A172 (cell line): ENCODE measurements around the gene NANS. TPM values are rescaled to one million over a fixed set of nuclear protein-coding genes. Genes with fewer than 3 reads are reported as not detected.

ENCODE experiments used
- DNase-seq: peaks from one replicate; pipeline ENCODE4 v3.0.0-alpha.2; 2015; ENCODE audit warnings: low spot score
- total RNA-seq: library from RNA; depleted of rRNA; stranded (reverse); fragments of >200 nt; shearing (Covaris generic); gene quantifications from 2 replicates; pipeline ENCODE4 v1.2.3, GENCODE V29; 2014

The NANS gene
- total RNA-seq, 1 experiment from 2014 or later: 153 TPM

GRCh38 chr9:98038958-98039357 is 17.6 kb upstream of the NANS start:
- no peak for DNase-seq

DNA sequence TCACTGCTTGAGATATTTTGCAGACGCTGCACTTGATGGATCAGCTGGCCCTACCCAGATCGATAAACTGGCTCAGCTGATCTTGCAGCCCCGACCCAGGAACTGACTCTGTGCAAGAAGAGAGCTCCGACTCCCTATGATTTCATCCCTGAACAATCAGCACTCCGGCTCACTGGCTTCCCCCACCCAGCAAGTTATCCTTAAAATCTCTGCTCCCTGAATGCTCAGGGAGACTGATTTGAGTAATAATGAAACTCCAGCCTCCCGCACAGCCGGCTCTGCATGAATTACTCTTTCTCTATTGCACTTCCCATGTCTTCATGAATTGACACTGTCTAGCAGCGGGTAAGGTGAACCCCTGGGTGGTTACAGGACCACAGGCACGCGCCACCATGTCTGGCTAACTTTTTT is 16.9 kb upstream of the NANS start:
- DNase-seq: no peak

DNA sequence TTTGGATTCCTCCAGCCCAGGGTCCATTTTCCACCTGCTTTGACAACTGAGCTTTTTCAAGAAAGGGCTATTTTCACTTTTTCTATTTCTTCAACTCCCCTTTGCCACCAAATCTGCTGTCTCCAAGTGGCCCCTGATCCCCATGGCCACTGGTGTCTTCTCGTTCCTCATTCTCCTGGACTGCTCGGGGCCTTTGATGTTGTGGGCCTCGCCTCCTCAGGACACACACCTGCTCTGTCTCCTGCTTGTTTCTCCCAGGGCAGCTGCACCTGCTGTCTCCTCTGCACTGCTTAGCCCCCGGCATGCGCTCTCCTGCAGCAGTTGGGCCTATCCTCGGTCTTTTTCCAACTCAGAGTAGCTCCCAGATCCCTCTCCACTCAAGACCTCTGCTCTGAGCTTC is 16.3 kb upstream of the NANS start:
- no peak for DNase-seq

- no peak for DNase-seq
These were observed 12.6 kb upstream of the NANS start for GRCh38 chr9:98043915-98044314.

- peak; percentile 59 for DNase-seq
These were observed 11.0 kb upstream of the NANS start for GRCh38 chr9:98045234-98046179.

- no peak for DNase-seq
These were observed 10.4 kb upstream of the NANS start for GRCh38 chr9:98046180-98046543.

DNA sequence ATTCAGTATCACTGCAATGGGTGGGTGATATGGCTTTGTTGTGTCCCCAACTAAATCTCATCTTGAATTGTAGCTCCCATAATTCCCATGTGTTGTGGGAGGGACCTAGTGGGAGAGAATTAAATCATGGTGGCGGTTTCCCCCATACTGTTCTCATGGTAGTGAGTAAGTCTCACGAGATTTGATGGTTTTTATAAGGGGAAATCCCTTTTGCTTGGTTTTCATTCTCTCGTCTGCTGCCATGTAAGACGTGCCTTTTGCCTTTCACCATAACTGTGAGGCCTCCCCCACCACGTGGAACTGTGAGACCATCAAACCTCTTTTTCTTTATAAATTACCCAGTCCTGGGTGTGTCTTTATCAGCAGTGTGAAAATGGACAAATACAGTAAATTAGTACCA is 9.5 kb upstream of the NANS start:
- DNase-seq: no peak

DNA sequence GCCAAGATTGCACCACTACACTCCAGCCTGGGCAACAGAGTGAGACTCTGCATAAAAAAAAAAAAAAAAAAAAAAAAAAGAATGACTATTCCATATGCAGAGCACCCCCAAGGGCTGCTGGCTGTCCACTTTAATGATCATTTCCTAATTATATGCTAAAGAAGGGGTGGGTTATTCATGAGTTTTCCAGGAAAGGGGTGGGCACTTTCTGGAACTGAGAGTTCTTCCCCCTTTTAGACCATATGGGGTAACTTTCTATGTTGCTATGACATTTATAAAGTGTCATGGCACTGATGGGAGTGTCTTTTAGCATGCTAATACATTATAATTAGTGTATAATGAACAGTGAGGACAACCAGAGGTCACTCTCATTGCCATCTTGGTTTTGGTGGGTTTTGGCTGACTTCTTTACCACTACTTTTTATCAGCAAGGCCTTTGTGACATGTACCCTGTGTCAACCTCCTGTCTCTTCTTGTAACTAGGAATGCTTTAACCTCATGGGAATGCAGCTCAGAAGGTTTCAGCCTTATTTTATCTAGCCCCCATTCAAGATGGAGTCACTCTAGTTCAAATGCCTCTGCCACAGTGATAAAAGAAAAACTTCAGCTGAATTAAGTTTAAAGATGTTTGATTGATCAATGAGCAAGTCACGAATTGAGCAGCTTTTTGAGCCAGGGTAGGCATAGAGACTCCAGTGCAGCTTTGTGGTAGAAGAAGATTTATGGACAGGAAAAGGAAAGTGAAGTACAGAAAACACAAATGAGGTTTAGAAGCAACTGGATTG is 7.1 kb upstream of the NANS start:
- DNase-seq: no peak

- no peak for DNase-seq
These were observed 6.2 kb upstream of the NANS start for GRCh38 chr9:98050351-98050750.

GRCh38 chr9:98054376-98054951 is 2.1 kb upstream of the NANS start:
- no peak for DNase-seq

GRCh38 chr9:98057138-98057799 is 737 bp downstream of the NANS start:
- DNase-seq: no peak

- DNase-seq: no peak
These were observed 5.6 kb downstream of the NANS start for GRCh38 chr9:98062161-98062560.

- DNase-seq: no peak
These were observed 8.3 kb downstream of the NANS start for GRCh38 chr9:98064623-98065392.

DNA sequence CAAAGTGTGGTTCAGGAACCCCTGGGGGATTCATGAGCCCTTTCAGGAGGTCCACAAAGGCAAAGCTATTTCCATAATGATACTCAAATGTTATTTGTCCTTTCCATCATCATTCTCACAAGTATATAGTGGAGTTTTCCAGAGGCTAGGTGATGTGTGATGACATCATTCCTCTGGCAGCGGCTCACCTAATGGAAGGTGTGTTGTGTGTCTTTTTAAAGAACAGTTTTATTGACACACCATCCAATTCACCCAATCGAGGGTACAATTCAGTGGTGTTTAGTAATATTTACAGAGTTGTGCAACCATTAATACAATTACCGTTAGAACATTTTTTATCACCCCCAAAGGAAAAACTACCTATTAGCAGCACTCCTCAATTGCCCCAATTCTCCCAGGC is 9.7 kb downstream of the NANS start:
- DNase-seq: no peak

- DNase-seq: no peak
These were observed 10.7 kb downstream of the NANS start for GRCh38 chr9:98067184-98067583.

- DNase-seq: no peak
These were observed 13.0 kb downstream of the NANS start for GRCh38 chr9:98069551-98069950.

GRCh38 chr9:98070704-98071103 is 14.2 kb downstream of the NANS start:
- DNase-seq: no peak

DNA sequence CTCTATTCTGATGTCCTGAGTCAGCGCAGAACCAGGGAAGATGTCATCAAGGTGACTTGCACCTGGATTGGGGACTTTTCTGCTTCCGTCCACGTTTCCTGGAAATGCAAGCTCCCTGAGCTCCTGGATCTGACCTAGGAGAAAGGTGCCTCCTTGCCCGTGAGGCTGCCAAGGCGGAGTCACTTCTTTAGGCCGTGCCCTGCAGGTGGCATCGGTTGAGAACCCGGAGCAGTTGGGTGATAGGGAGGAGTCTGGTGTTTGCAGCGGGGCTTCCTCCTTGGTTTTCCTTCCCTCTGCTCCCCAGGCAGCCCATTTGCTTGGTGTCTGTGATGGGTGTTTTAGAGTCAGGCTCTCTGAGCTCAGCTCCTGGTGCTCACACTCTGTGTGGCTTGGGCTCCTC is 15.2 kb downstream of the NANS start:
- DNase-seq: no peak

DNA sequence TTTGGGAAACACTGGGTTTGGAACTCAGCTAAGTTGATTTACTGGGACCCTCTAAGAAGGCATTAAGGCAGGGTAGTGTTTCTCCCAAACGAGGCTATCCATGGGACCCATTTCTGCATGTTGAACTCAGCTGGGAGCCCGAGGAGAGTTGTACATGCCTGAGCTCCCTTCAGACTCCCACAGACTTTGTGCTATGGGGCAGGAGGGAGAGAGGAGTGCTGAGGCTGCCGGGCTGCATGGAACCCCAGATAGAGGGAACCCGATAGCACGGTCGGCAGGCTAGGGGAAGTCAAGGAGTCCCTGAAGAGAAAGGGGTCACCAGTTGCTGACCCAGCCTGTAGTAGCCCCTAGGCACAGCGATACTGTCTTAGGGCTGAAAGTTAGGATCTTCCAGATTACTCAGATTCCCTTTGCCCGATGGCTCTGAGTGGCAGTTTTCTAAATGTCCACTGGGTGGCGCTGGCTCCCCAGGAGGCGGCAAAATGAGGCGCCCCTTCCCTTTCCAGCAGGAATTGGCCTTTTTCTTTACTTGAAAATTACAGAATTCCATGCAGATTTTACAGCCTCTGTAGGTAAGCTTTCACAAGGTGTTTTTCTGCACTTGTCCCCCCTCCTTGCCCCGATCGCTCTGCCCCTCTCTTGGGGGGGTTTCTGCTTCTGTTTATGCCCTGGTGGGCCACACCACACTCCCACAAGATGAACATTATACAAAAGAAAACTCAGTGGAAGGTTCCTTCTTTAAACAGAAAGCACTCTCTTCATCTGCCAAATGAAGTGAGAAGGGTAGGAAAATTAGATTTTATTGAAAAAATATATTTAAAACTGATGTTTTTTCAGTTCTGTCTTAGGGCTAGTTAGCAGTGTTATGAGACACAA is 17.8 kb downstream of the NANS start:
- peak; percentile 61 for DNase-seq

DNA sequence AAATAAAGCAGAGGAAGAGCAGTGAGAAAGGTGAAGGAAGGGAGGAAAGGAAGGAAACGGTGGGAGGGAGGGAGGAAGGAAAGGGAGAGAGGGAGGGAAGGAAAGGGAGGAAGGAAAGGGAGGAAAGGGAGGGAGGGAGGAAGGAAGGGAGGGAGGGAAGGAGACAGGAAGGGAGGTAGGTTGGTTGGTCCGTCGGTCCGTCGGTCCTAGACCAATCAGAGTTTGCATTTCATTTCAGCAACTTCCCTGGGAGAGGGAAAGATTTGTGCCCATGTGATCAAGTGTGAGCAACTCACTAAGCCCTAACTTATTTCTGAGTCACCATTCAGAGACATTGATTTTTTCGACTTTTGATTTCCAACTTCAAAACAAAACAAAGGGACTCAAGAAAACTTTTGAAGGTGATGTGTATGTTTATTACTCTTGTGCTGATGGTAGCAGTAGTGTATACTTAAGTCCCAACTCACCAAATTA is 18.8 kb downstream of the NANS start:
- DNase-seq: peak; percentile 97
